WTC11 (cell line): ENCODE results near the gene ASTN2. TPM values are rescaled to one million over a fixed set of nuclear protein-coding genes. Genes with fewer than 3 reads are reported as not detected.

Source experiments
- ATAC-seq: fragments of 200-7000 bp; cut with Tn5 transposase; 2 replicates; pipeline ENCODE4 v1.10.0; 2021; ENCODE audit warnings: mild to moderate bottlenecking, moderate library complexity
- CTCF ChIA-PET: fragments of 300-600 bp; sonication (Branson Sonifier 250); formaldehyde crosslinking; loops from one replicate; lab custom pipeline; 2021; ENCODE audit warnings: antibody characterized with exemption; lab: Charles Lee
- POLR2A ChIA-PET: fragments of 350-600 bp; sonication (Branson Sonifier 250); formaldehyde crosslinking; loops from one replicate; lab custom pipeline; 2021; ENCODE audit warnings: antibody characterized with exemption; lab: Charles Lee
- DNase-seq: peaks from one replicate; pipeline ENCODE4 v3.0.0; 2021; ENCODE audit warnings: low spot score
- H3K27ac Mint-ChIP-seq: 2 replicates; pipeline ENCODE4 v1.8.0; 2021; ENCODE audit warnings: mixed read lengths
- H3K27me3 Mint-ChIP-seq: 2 replicates; pipeline ENCODE4 v1.8.0; 2021; ENCODE audit warnings: low read depth, mild to moderate bottlenecking, moderate library complexity, mixed read lengths
- H3K36me3 Mint-ChIP-seq: 2 replicates; pipeline ENCODE4 v1.8.0; 2021; ENCODE audit warnings: mixed read lengths
- H3K4me1 Mint-ChIP-seq: 2 replicates; pipeline ENCODE4 v1.8.0; 2022; ENCODE audit warnings: mixed read lengths
- H3K4me3 Mint-ChIP-seq: 2 replicates; pipeline ENCODE4 v1.8.0; 2021; ENCODE audit warnings: mild to moderate bottlenecking, moderate library complexity, mixed read lengths
- H3K9me3 Mint-ChIP-seq: 2 replicates; pipeline ENCODE4 v1.8.0; 2021; ENCODE audit warnings: mixed read lengths
- ATF6 ChIP-seq: sonication (generic); formaldehyde crosslinking; IDR thresholded peaks from 2 replicates; pipeline ENCODE4 v1.8.1; 2023; ENCODE audit warnings: mild to moderate bottlenecking, missing genetic modification reagents
- CREM ChIP-seq: sonication (generic); formaldehyde crosslinking; IDR thresholded peaks from 2 replicates; pipeline ENCODE4 v1.8.1; 2022; ENCODE audit warnings: mild to moderate bottlenecking, missing genetic modification reagents, moderate library complexity
- ERG ChIP-seq: fragments of 250-450 bp; sonication (Bioruptor Pico); IDR thresholded peaks from 2 replicates; pipeline ENCODE4 v1.8.0; 2021; ENCODE audit warnings: mild to moderate bottlenecking
- FOXK1 ChIP-seq: sonication (generic); formaldehyde crosslinking; IDR thresholded peaks from 2 replicates; pipeline ENCODE4 v1.8.0; 2022; ENCODE audit warnings: mild to moderate bottlenecking, moderate library complexity, missing genetic modification reagents
- FOXP1 ChIP-seq: sonication (generic); formaldehyde crosslinking; IDR thresholded peaks from 2 replicates; pipeline ENCODE4 v1.8.0; 2022; ENCODE audit warnings: missing genetic modification reagents, mild to moderate bottlenecking, moderate library complexity, borderline replicate concordance
- HMGA2 ChIP-seq: fragments of 250-450 bp; sonication (Bioruptor Pico); IDR thresholded peaks from 2 replicates; pipeline ENCODE4 v1.4.0; 2021; ENCODE audit warnings: mild to moderate bottlenecking, moderate library complexity
- IRF2 ChIP-seq: sonication (generic); formaldehyde crosslinking; IDR thresholded peaks from 2 replicates; pipeline ENCODE4 v1.8.0; 2022; ENCODE audit warnings: low read depth, missing genetic modification reagents, borderline replicate concordance
- NFYB ChIP-seq: sonication (generic); formaldehyde crosslinking; conservative IDR thresholded peaks from 2 replicates; pipeline ENCODE4 v1.8.0; 2022; ENCODE audit warnings: low read depth, missing genetic modification reagents
- USF2 ChIP-seq: sonication (generic); formaldehyde crosslinking; IDR thresholded peaks from 2 replicates; pipeline ENCODE4 v1.8.1; 2023; ENCODE audit warnings: mild to moderate bottlenecking, missing genetic modification reagents, moderate library complexity
- ZMAT4 ChIP-seq: fragments of 250-450 bp; sonication (Bioruptor Pico); IDR thresholded peaks from 2 replicates; pipeline ENCODE4 v1.9.0; 2021; ENCODE audit warnings: mild to moderate bottlenecking
- ZNF263 ChIP-seq: sonication (generic); formaldehyde crosslinking; IDR thresholded peaks from 2 replicates; pipeline ENCODE4 v1.8.1; 2022; ENCODE audit warnings: low read depth, mild to moderate bottlenecking, moderate library complexity, missing genetic modification reagents
- ZNF416 ChIP-seq: fragments of 250-450 bp; sonication (Bioruptor Pico); IDR thresholded peaks from 2 replicates; pipeline ENCODE4 v1.9.0; 2021; ENCODE audit warnings: mild to moderate bottlenecking, inconsistent platforms
- total RNA-seq: library from RNA; stranded (reverse); gene quantifications from 3 replicates; pipeline ENCODE4 v1.2.3, GENCODE V29; 2021
- TF ChIP-seq, protein P1 (sequence below): fragments of 250-450 bp; sonication (Bioruptor Pico); IDR thresholded peaks from 2 replicates; pipeline ENCODE4 v1.9.0; 2021; ENCODE audit warnings: mild to moderate bottlenecking, borderline replicate concordance
- TF ChIP-seq, protein P2 (sequence below): sonication (generic); formaldehyde crosslinking; conservative IDR thresholded peaks from 2 replicates; pipeline ENCODE4 v1.8.1; 2022; ENCODE audit warnings: mild to moderate bottlenecking, missing genetic modification reagents
- TF ChIP-seq, protein P3 (sequence below): sonication (generic); formaldehyde crosslinking; conservative IDR thresholded peaks from 2 replicates; pipeline ENCODE4 v1.8.1; 2023; ENCODE audit warnings: mild to moderate bottlenecking, low read depth, missing genetic modification reagents, moderate library complexity

The ASTN2 gene
- total RNA-seq, 1 experiment from 2014 or later, result 16.2 TPM

DNA sequence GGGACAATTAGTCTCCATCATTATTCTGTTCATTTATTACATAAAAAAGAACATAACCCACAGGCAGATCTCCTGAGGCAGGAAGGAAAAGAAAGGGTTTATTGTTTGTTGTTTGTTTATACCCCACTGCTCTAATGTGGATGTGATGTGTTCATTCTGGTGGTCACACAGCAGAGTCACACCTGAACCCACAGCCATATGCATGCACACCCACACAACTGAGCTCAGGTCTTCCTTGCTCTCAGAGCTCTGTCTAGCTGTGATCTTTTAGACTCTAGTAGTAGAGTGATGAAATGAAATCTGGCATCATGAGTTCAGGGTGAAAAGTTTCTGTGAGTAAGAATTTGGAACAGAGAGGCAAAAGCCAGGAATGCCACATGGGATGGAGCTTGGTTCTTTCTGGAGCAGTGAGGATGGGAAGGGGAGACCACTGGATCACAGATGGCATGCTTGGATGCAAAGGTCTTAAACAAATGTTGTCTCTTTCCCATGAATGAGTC is 1034.3 kb downstream of the ASTN2 start:
- no peak overlapping the region for H3K4me3 Mint-ChIP-seq
- ChIA-PET CTCF (no interaction called here), POLR2A (no interaction called here)
- TF ChIP-seq ERG (CRISPR knock-in tag) (no peak), ATF6 (CRISPR knock-in tag) (no peak), FOXK1 (CRISPR knock-in tag) (no peak), ZNF263 (CRISPR knock-in tag) (no peak), ZNF416 (CRISPR knock-in tag) (no peak), ZMAT4 (no peak), HMGA2 (CRISPR knock-in tag) (no peak), IRF2 (CRISPR knock-in tag) (no peak)
- TF ChIP-seq, protein P1, sequence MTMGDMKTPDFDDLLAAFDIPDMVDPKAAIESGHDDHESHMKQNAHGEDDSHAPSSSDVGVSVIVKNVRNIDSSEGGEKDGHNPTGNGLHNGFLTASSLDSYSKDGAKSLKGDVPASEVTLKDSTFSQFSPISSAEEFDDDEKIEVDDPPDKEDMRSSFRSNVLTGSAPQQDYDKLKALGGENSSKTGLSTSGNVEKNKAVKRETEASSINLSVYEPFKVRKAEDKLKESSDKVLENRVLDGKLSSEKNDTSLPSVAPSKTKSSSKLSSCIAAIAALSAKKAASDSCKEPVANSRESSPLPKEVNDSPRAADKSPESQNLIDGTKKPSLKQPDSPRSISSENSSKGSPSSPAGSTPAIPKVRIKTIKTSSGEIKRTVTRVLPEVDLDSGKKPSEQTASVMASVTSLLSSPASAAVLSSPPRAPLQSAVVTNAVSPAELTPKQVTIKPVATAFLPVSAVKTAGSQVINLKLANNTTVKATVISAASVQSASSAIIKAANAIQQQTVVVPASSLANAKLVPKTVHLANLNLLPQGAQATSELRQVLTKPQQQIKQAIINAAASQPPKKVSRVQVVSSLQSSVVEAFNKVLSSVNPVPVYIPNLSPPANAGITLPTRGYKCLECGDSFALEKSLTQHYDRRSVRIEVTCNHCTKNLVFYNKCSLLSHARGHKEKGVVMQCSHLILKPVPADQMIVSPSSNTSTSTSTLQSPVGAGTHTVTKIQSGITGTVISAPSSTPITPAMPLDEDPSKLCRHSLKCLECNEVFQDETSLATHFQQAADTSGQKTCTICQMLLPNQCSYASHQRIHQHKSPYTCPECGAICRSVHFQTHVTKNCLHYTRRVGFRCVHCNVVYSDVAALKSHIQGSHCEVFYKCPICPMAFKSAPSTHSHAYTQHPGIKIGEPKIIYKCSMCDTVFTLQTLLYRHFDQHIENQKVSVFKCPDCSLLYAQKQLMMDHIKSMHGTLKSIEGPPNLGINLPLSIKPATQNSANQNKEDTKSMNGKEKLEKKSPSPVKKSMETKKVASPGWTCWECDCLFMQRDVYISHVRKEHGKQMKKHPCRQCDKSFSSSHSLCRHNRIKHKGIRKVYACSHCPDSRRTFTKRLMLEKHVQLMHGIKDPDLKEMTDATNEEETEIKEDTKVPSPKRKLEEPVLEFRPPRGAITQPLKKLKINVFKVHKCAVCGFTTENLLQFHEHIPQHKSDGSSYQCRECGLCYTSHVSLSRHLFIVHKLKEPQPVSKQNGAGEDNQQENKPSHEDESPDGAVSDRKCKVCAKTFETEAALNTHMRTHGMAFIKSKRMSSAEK (CRISPR knock-in tag), result no peak
- H3K27ac Mint-ChIP-seq, result no peak overlapping the region
- DNase-seq (no peak), ATAC-seq (no peak)
- no peaks in the 10 kb centered on the region for H3K36me3 Mint-ChIP-seq
- H3K4me1 Mint-ChIP-seq, result no peaks in the 10 kb centered on the region
- no peaks in the 10 kb centered on the region for H3K27me3 Mint-ChIP-seq
- no peaks in the 10 kb centered on the region for H3K9me3 Mint-ChIP-seq

DNA sequence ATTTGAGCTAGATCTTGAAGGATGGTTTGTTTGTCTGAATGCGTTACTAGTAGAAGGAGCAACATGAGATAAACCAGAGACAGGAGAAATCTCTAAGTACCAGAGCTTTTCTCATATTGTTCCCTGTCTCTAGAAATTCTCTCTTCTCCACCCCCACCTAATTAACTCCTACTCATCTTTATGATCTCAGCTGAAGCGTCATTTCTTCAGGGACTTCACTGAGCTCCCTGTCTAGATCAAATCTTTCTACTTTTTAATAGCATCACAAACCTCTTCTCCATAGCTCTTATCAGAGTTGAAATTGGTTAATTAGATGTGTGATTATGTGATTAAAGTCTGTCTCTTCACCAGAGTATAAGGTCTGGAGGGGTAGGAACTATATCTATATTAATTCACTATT is 1035.0 kb downstream of the ASTN2 start:
- no peak for DNase-seq
- Mint-ChIP-seq H3K4me1 (no peaks in the 10 kb centered on the region), H3K4me3 (no peak overlapping the region), H3K27me3 (no peaks in the 10 kb centered on the region), H3K9me3 (no peaks in the 10 kb centered on the region), H3K27ac (no peak overlapping the region), H3K36me3 (no peaks in the 10 kb centered on the region)
- CTCF ChIA-PET, result no interaction called here
- POLR2A ChIA-PET, result no interaction called here
- TF ChIP-seq, protein P2, sequence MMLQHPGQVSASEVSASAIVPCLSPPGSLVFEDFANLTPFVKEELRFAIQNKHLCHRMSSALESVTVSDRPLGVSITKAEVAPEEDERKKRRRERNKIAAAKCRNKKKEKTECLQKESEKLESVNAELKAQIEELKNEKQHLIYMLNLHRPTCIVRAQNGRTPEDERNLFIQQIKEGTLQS (CRISPR knock-in tag), result no peak
- no peak for TF ChIP-seq ATF6 (CRISPR knock-in tag)
- TF ChIP-seq CREM, result no peak
- TF ChIP-seq FOXP1 (CRISPR knock-in tag), result no peak
- TF ChIP-seq USF2, result no peak
- no peak for TF ChIP-seq NFYB (CRISPR knock-in tag)
- TF ChIP-seq, protein P3, sequence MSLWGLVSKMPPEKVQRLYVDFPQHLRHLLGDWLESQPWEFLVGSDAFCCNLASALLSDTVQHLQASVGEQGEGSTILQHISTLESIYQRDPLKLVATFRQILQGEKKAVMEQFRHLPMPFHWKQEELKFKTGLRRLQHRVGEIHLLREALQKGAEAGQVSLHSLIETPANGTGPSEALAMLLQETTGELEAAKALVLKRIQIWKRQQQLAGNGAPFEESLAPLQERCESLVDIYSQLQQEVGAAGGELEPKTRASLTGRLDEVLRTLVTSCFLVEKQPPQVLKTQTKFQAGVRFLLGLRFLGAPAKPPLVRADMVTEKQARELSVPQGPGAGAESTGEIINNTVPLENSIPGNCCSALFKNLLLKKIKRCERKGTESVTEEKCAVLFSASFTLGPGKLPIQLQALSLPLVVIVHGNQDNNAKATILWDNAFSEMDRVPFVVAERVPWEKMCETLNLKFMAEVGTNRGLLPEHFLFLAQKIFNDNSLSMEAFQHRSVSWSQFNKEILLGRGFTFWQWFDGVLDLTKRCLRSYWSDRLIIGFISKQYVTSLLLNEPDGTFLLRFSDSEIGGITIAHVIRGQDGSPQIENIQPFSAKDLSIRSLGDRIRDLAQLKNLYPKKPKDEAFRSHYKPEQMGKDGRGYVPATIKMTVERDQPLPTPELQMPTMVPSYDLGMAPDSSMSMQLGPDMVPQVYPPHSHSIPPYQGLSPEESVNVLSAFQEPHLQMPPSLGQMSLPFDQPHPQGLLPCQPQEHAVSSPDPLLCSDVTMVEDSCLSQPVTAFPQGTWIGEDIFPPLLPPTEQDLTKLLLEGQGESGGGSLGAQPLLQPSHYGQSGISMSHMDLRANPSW (CRISPR knock-in tag), result no peak
- no peak for ATAC-seq
